Measurements from ENCODE around the gene NEK2.
"Not testable (repeated sequence)": the region's sequence is repeated elsewhere in the genome, so short reads cannot be mapped to it uniquely, and the experiment has no call there.

The NEK2 gene

GRCh38 chr1:211683396-211684297 is 8.2 kb upstream of the NEK2 start:
- no peak overlapping the region for H3K4me3 ChIP-seq (replicated peaks in 1 of 2; ENCODE audit: low read depth in 2 of 2, low read length in 2 of 2)
- no peak for DNase-seq (ENCODE audit: low read depth in 2 of 2)
- no peak for TF ChIP-seq CTCF (IDR thresholded peaks at IDR 0.05; ENCODE audit: low read depth, low read length)

- not testable (repeated sequence) for DNase-seq (ENCODE audit: low read depth in 2 of 2); H3K4me3 ChIP-seq (replicated peaks in 1 of 2; ENCODE audit: low read depth in 2 of 2, low read length in 2 of 2)
These were observed 6.8 kb upstream of the NEK2 start for GRCh38 chr1:211682186-211682585.

GRCh38 chr1:211680752-211681327 is 5.4 kb upstream of the NEK2 start:
- peak; percentile 91 to 92 for DNase-seq (ENCODE audit: low read depth in 2 of 2)
- TF ChIP-seq CTCF (IDR thresholded peaks at IDR 0.05; ENCODE audit: low read depth, low read length): peak; percentile 78

GRCh38 chr1:211677659-211678058 is 2.2 kb upstream of the NEK2 start:
- no peak overlapping the region for H3K4me3 ChIP-seq (replicated peaks in 1 of 2; ENCODE audit: low read depth in 2 of 2, low read length in 2 of 2)
- no peak for TF ChIP-seq CTCF (IDR thresholded peaks at IDR 0.05; ENCODE audit: low read depth, low read length)
- no peak for DNase-seq (ENCODE audit: low read depth in 2 of 2)

More at GRCh38 chr1:211680752-211681327, 5.4 kb upstream of the NEK2 start:
- no peak overlapping the region for H3K4me3 ChIP-seq (replicated peaks in 1 of 2; ENCODE audit: low read depth in 2 of 2, low read length in 2 of 2)

GRCh38 chr1:211676761-211677160 is 1.3 kb upstream of the NEK2 start:
- no peak for TF ChIP-seq CTCF (IDR thresholded peaks at IDR 0.05; ENCODE audit: low read depth, low read length)
- DNase-seq (ENCODE audit: low read depth in 2 of 2): no peak
- H3K4me3 ChIP-seq (replicated peaks in 1 of 2; ENCODE audit: low read depth in 2 of 2, low read length in 2 of 2): no peak overlapping the region

- TF ChIP-seq CTCF (IDR thresholded peaks at IDR 0.05; ENCODE audit: low read depth, low read length): no peak
- peak overlapping the region; percentile 59 to 84 for H3K4me3 ChIP-seq (replicated peaks in 1 of 2; ENCODE audit: low read depth in 2 of 2, low read length in 2 of 2)
- DNase-seq (ENCODE audit: low read depth in 2 of 2): no peak
These were observed 724 bp upstream of the NEK2 start for GRCh38 chr1:211676106-211676583.

GRCh38 chr1:211667065-211667617 is 8.3 kb downstream of the NEK2 start:
- TF ChIP-seq CTCF (IDR thresholded peaks at IDR 0.05; ENCODE audit: low read depth, low read length): no peak
- H3K4me3 ChIP-seq (replicated peaks in 1 of 2; ENCODE audit: low read depth in 2 of 2, low read length in 2 of 2): no peak overlapping the region
- DNase-seq (ENCODE audit: low read depth in 2 of 2): no peak
